Measurements from ENCODE around the gene ZIC1.
A peak's percentile ranks its signal among the peaks of the same experiment; 100 is the strongest.

ZIC1 gene

DNA sequence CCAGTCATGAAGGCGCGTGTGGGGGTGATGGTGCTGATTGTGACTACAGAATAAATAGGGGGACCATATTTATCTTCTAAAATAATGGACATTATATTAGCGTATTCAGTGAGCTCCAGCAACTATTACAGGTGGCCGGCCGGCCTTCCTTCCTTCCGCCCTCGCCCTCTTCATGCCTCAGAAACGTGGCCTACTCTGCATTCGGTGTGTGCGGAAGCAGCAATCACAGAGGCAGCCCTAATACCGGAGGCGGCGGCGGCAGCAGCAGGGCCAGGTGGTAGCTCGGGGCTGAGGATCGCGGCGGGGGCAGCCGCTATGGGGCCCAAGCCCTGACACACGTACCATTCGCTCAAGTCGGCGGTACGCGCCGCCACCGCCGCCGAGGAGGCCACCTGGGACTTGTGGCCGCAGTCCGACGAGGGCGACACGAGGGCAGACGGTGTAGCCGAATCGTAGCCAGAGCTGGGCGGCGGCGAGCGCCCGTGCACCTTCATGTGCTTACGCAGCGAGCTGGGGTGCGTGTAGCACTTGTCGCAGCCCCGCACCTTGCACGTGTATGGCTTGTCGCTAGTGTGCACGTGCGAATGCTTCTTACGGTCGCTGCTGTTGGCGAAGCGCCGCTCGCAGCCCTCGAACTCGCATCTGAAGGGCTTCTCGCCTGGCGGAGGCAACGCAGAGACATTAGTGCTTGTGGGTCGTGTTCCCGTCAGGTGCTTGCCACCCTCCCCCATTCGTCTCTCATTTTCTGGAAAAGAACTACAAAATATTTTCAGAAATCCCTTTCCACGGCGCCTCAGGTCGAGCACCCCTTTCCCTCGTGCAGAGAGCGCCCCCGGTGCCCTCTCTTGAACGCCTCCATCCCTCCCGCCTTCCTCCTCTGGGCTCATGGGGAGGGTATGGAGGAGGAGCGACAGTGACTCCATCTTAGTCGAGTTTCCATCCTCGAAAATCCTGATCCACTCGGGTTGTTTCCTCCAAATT lies 18.3 kb upstream of the ZIC1 start:
- peaks cover 26% of the 10 kb centered on the region for H3K4me1 ChIP-seq (ENCODE audit: control insufficient read depth, insufficient read depth, low read length)
- no peak overlapping the region for H3K27ac ChIP-seq (ENCODE audit: low read length)
- H3K27me3 ChIP-seq (ENCODE audit: control insufficient read depth in 1 of 2, insufficient read depth in 2 of 2, low read length in 2 of 2) = peaks cover 95% of the 10 kb centered on the region in 2 donors
- no peaks in the 10 kb centered on the region for H3K36me3 ChIP-seq (ENCODE audit: control insufficient read depth in 2 of 2, insufficient read depth in 2 of 2, low read length in 2 of 2)
- no peak overlapping the region for H3K4me3 ChIP-seq (ENCODE audit: low read length in 2 of 2)
- no peak overlapping the region for H3K9ac ChIP-seq (ENCODE audit: low read length in 2 of 2)
- peaks cover 4% of the 10 kb centered on the region in 2 donors for H3K9me3 ChIP-seq (ENCODE audit: control insufficient read depth in 2 of 2, low read length in 2 of 2)

DNA sequence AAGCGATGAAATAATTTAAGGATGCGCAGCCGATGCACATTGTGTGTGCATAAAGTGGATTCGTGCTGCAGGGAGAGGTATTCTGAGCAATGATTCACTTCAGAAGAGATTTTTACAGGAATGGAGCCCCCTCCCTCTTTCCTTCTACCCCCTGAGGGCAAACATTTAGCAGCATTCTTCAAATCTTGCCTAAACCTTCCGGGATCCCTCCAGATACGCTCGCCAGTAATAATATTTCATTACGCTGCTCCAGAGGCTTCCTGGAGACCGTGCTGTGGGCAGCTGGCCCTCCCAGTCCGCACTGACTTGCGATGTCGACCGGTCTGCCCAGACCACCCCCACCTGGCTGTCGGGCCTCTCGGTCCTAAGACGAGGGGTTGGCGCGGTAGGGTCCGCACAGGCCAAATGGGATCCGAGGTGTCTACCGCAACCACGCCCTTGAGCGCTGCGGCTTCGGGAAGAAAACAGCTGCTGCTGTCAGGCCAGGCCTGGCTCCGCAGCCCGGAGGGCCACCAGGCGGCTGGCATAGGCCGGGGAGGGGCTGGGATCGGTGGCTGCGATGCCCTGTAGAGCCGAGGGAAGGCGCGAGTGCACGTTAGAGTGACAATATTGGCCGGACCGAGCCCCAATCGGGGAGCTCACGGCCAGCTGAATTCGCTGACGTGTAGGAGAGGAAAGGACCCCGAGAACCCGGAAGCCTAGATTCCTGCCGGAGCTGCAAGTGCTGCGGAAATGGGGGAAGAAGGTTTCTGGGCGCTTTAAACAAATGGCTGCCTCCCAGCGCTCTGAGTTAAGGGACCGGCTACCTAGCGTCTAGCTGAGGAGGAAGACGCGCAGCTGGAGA lies 17.2 kb upstream of the ZIC1 start:
- Histone ChIP-seq H3K27me3 (ENCODE audit: control insufficient read depth in 1 of 2, insufficient read depth in 2 of 2, low read length in 2 of 2) (peaks cover 94 to 98% of the 10 kb centered on the region in 2 donors), H3K9ac (ENCODE audit: low read length in 2 of 2) (no peak overlapping the region), H3K9me3 (ENCODE audit: control insufficient read depth in 2 of 2, low read length in 2 of 2) (peaks cover 0 to 4% of the 10 kb centered on the region in 2 donors), H3K36me3 (ENCODE audit: control insufficient read depth in 2 of 2, insufficient read depth in 2 of 2, low read length in 2 of 2) (no peaks in the 10 kb centered on the region), H3K27ac (ENCODE audit: low read length) (no peak overlapping the region), H3K4me3 (ENCODE audit: low read length in 2 of 2) (peak overlapping the region; percentile 12 to 61), H3K4me1 (ENCODE audit: control insufficient read depth, insufficient read depth, low read length) (peaks cover 36% of the 10 kb centered on the region)

DNA sequence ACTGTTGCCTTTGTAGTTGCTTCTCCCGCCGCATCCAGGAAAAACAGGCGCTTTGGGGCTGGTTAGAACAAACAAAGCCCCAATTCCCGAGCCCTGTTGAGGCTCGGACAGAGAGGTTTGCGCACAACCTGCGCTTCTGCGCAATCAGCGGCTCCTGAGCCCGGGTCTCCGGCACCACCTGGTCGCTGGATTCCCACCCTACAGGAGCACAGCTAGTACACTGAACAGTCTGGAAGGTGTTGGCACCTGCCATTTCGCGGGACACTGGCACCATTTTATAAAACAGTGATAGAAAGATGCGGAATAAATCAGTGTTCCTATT lies 16.6 kb upstream of the ZIC1 start:
- Histone ChIP-seq H3K27me3 (ENCODE audit: control insufficient read depth in 1 of 2, insufficient read depth in 2 of 2, low read length in 2 of 2) (peaks cover 94 to 98% of the 10 kb centered on the region in 2 donors), H3K4me1 (ENCODE audit: control insufficient read depth, insufficient read depth, low read length) (peaks cover 41% of the 10 kb centered on the region), H3K9ac (ENCODE audit: low read length in 2 of 2) (no peak overlapping the region), H3K36me3 (ENCODE audit: control insufficient read depth in 2 of 2, insufficient read depth in 2 of 2, low read length in 2 of 2) (no peaks in the 10 kb centered on the region), H3K27ac (ENCODE audit: low read length) (no peak overlapping the region), H3K9me3 (ENCODE audit: control insufficient read depth in 2 of 2, low read length in 2 of 2) (peaks cover 0 to 4% of the 10 kb centered on the region in 2 donors), H3K4me3 (ENCODE audit: low read length in 2 of 2) (peak overlapping the region; percentile 12 to 61)

DNA sequence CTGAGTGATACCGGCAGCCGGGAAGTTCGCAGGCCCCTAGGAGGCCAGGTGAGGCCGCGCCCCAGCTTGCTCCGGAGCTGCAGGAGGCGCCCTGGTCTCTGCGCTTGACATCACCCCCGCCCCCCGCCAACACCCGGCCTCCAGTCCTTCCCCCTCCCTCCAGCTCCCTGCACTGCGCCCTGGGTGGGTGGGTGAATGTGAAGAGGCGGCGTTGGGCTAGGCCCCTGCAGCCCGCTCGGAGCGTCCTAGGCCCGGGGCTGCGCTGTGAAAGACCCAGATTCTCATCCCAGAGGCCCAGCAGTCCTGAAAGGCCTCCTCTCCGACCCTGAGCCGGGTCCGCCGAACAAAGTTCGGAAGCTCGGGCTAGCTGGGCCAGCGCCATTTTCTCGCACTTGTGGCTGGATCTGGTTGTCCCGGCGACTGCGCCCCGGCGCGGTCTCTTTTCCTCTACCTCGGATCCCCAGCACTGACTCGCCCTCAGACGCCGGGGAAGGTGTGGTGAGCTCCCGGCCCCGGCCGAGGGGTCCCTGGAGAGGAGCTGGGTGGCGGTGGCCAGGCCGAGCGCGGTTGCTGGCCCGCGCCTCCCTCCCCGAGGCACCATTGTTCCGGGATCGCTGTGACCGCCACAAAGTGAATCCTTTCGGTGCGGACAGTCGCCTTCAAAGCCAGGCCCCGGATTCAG lies 15.8 kb upstream of the ZIC1 start:
- peaks cover 41% of the 10 kb centered on the region for H3K4me1 ChIP-seq (ENCODE audit: control insufficient read depth, insufficient read depth, low read length)
- H3K4me3 ChIP-seq (ENCODE audit: low read length in 2 of 2) = peak overlapping the region; percentile 43 to 63
- H3K36me3 ChIP-seq (ENCODE audit: control insufficient read depth in 2 of 2, insufficient read depth in 2 of 2, low read length in 2 of 2) = no peaks in the 10 kb centered on the region
- no peak overlapping the region for H3K9ac ChIP-seq (ENCODE audit: low read length in 2 of 2)
- H3K27me3 ChIP-seq (ENCODE audit: control insufficient read depth in 1 of 2, insufficient read depth in 2 of 2, low read length in 2 of 2) = peaks cover 93 to 98% of the 10 kb centered on the region in 2 donors
- no peak overlapping the region for H3K27ac ChIP-seq (ENCODE audit: low read length)
- H3K9me3 ChIP-seq (ENCODE audit: control insufficient read depth in 2 of 2, low read length in 2 of 2) = peaks cover 0 to 4% of the 10 kb centered on the region in 2 donors

DNA sequence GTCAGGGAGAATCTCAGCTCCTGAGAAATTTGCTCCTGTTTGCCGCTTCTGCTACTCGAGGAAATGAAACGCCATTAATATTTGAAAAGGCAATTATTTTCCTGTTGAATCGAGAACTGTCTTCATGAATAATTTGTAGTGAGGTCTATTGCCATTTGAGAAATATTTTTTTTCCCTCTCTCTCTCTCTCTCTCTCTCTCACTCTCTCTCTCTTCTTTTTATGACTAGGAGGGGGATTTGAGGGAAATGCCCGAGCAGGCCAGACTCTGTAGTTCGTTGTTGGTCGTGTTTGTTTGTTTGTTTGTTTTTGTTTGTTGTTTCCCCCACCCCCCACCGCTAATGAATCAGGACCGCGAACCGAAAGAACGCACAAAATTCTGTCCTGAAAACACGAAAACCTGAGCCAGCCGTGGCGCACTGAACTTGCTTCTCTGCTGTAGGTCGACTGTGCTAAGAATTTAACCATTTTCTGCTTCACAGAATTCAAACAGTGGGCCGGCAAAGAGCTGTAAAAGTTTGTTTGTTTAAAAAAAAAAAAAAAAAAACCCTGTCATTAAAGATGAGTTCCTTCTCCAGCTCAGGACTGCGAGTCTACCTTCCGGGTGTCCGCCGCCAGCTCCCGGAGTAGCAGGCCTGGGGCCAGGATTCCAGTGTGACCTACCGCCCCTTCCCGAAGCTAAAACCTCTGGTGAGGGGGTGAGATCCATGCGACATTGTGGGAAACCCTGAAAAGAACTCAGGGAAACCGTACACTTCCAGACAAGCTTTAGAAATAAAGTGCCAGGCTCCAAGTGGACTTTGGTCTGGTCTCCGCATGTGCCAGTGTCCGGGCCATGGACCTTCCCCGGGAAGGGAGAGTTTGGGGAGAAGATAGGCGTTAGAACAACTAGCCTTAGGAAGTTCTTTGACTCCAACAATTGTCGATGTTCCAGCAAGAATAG lies 15.0 kb upstream of the ZIC1 start:
- H3K9me3 ChIP-seq (ENCODE audit: control insufficient read depth in 2 of 2, low read length in 2 of 2) = peaks cover 0 to 4% of the 10 kb centered on the region in 2 donors
- H3K36me3 ChIP-seq (ENCODE audit: control insufficient read depth in 2 of 2, insufficient read depth in 2 of 2, low read length in 2 of 2) = no peaks in the 10 kb centered on the region
- H3K9ac ChIP-seq (ENCODE audit: low read length in 2 of 2) = no peak overlapping the region
- no peak overlapping the region for H3K27ac ChIP-seq (ENCODE audit: low read length)
- peak overlapping the region in 1 of 2 donors; percentile 63 for H3K4me3 ChIP-seq (ENCODE audit: low read length in 2 of 2)
- H3K27me3 ChIP-seq (ENCODE audit: control insufficient read depth in 1 of 2, insufficient read depth in 2 of 2, low read length in 2 of 2) = peaks cover 88 to 97% of the 10 kb centered on the region in 2 donors
- H3K4me1 ChIP-seq (ENCODE audit: control insufficient read depth, insufficient read depth, low read length) = peaks cover 41% of the 10 kb centered on the region

DNA sequence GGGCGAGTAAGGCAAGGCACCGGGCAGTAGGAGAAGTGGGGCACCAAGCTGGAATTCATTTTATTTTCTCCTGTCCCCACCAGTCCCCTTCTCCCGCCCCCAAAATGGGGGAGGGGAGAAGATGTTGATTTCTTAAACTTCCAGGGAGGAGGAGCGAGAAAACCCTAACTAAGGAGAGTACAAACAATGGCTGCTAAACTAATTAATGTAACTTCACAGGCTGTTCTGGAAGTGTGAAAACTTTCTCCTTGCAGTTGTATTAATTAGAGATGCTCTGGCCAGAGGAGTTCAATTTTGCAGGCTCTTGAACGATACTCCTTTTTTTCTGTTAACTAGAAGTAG lies 14.3 kb upstream of the ZIC1 start:
- Histone ChIP-seq H3K36me3 (ENCODE audit: control insufficient read depth in 2 of 2, insufficient read depth in 2 of 2, low read length in 2 of 2) (no peaks in the 10 kb centered on the region), H3K9me3 (ENCODE audit: control insufficient read depth in 2 of 2, low read length in 2 of 2) (peaks cover 0 to 3% of the 10 kb centered on the region in 2 donors), H3K9ac (ENCODE audit: low read length in 2 of 2) (no peak overlapping the region), H3K27me3 (ENCODE audit: control insufficient read depth in 1 of 2, insufficient read depth in 2 of 2, low read length in 2 of 2) (peaks cover 83 to 95% of the 10 kb centered on the region in 2 donors), H3K4me1 (ENCODE audit: control insufficient read depth, insufficient read depth, low read length) (peaks cover 41% of the 10 kb centered on the region), H3K27ac (ENCODE audit: low read length) (no peak overlapping the region), H3K4me3 (ENCODE audit: low read length in 2 of 2) (no peak overlapping the region)

DNA sequence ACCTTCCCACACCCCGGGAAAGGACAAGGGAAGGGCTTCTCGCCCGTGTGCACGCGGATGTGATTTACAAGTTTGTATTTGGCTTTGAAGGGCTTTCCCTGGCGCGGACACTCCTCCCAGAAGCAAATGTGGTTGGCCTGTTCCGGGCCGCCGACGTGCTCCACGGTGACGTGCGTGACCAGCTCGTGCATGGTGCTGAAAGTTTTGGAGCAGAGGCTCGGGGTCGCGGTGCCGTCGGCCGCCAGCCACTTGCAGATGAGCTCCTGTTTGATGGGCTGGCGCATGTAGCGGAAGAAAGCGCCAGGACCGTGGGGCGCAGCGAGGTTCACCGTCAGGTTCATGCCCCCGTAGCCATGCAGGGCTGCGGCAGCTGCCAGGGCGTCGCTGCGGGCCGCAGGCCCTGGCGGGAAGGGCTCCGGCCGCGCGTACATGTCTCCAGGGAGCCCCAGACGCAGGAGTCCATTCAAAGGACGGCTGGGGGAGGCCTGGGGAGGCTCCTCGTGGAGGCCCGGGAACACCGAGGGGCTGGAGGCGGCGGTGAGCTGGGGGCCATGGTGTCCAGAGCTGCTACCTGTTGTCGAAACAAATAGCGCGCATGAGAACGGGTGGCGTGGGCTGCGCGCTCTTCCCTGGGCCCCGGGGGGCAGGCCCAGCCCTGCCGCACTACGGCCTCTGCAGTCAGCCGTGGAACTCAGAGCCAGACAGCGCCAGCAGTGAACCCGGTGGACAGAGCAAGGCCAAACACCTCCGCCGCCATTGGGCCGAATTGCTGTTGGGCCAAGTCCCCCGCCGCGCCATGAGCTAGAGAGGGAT lies 13.1 kb upstream of the ZIC1 start:
- no peak overlapping the region for H3K9ac ChIP-seq (ENCODE audit: low read length in 2 of 2)
- H3K4me3 ChIP-seq (ENCODE audit: low read length in 2 of 2) = no peak overlapping the region
- no peak overlapping the region for H3K27ac ChIP-seq (ENCODE audit: low read length)
- H3K9me3 ChIP-seq (ENCODE audit: control insufficient read depth in 2 of 2, low read length in 2 of 2) = peaks cover 0 to 3% of the 10 kb centered on the region in 2 donors
- no peaks in the 10 kb centered on the region for H3K36me3 ChIP-seq (ENCODE audit: control insufficient read depth in 2 of 2, insufficient read depth in 2 of 2, low read length in 2 of 2)
- H3K27me3 ChIP-seq (ENCODE audit: control insufficient read depth in 1 of 2, insufficient read depth in 2 of 2, low read length in 2 of 2) = peaks cover 76 to 91% of the 10 kb centered on the region in 2 donors
- H3K4me1 ChIP-seq (ENCODE audit: control insufficient read depth, insufficient read depth, low read length) = peaks cover 41% of the 10 kb centered on the region

DNA sequence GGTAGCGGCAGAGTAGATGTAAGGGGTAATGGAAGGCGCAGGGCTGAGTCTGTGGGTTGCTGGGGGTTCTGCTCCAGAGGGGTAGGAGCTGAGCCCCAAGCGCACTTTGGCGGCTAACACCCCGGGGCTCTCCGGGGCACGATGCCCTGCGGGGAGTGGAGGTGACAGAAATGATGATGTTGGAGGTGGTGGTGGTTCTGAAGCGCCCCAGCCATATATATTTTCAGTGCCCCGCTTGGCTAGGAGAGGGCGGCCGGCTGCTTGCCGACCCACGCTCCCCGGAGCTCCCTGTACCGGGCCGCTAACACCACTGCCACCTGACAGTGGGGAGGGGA lies 12.5 kb upstream of the ZIC1 start:
- H3K9me3 ChIP-seq (ENCODE audit: control insufficient read depth in 2 of 2, low read length in 2 of 2) = peaks cover 0 to 3% of the 10 kb centered on the region in 2 donors
- H3K36me3 ChIP-seq (ENCODE audit: control insufficient read depth in 2 of 2, insufficient read depth in 2 of 2, low read length in 2 of 2) = no peaks in the 10 kb centered on the region
- H3K27ac ChIP-seq (ENCODE audit: low read length) = no peak overlapping the region
- peaks cover 40% of the 10 kb centered on the region for H3K4me1 ChIP-seq (ENCODE audit: control insufficient read depth, insufficient read depth, low read length)
- H3K4me3 ChIP-seq (ENCODE audit: low read length in 2 of 2) = no peak overlapping the region
- H3K9ac ChIP-seq (ENCODE audit: low read length in 2 of 2) = no peak overlapping the region
- peaks cover 72 to 89% of the 10 kb centered on the region in 2 donors for H3K27me3 ChIP-seq (ENCODE audit: control insufficient read depth in 1 of 2, insufficient read depth in 2 of 2, low read length in 2 of 2)

DNA sequence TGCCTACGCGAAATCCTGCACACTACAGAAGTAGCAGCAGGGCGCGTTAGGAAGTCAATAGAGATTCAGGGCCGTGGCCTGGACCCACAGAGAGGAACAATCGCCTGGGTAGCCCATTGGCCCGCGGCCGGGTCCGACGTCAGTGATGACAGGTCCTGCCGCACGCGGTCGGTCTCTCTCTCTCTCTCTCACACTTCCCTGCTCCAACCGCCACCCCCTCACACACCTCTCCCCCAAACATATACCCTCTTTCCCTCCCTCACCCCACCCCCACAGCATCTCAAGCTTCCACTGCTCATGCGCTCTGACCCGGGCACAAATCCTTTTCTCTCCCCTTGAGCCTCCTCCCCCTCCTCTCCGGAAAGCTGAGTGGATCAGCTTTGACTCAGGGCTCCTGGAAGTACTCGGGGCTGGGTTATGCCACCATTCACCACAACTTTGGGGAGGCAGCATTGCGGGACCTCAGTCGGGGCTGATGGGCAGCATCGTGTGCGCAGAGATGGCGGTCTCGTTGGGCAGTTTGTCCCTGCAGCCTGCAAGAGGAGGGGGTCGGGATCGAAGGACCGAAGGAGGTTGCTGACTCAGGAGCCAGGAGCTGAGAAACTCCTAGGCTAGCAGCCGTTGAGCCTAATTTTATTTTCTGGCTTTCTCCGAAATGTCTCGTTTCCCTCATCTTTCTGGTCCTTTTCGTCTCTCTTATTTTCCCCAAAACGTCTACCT lies 11.8 kb upstream of the ZIC1 start:
- Histone ChIP-seq H3K9me3 (ENCODE audit: control insufficient read depth in 2 of 2, low read length in 2 of 2) (peaks cover 0 to 3% of the 10 kb centered on the region in 2 donors), H3K36me3 (ENCODE audit: control insufficient read depth in 2 of 2, insufficient read depth in 2 of 2, low read length in 2 of 2) (no peaks in the 10 kb centered on the region), H3K4me1 (ENCODE audit: control insufficient read depth, insufficient read depth, low read length) (peaks cover 34% of the 10 kb centered on the region), H3K27ac (ENCODE audit: low read length) (no peak overlapping the region), H3K27me3 (ENCODE audit: control insufficient read depth in 1 of 2, insufficient read depth in 2 of 2, low read length in 2 of 2) (peaks cover 69 to 82% of the 10 kb centered on the region in 2 donors), H3K4me3 (ENCODE audit: low read length in 2 of 2) (no peak overlapping the region), H3K9ac (ENCODE audit: low read length in 2 of 2) (no peak overlapping the region)
